PC-3 (cell line): ENCODE data around the gene LGALS9B. TPM values are rescaled to one million over a fixed set of nuclear protein-coding genes. Genes with fewer than 3 reads are reported as not detected.
"Not testable (repeated sequence)": the region's sequence is repeated elsewhere in the genome, so short reads cannot be mapped to it uniquely, and the experiment has no call there.

ENCODE experiments used
- ATAC-seq: fragments of 200-7000 bp; cut with Tn5 transposase; 2 replicates; pipeline ENCODE4 v1.9.1; 2020; ENCODE audit warnings: mild to moderate bottlenecking, moderate library complexity
- BruUV-seq: library from RNA; stranded (reverse); fragments of 400-500 nt; replicated peaks from 2 replicates; lab custom pipeline; 2021; lab: Mats Ljungman, UMichigan
- CTCF ChIA-PET: fragments of 300-600 bp; sonication (Branson Sonifier 250); formaldehyde crosslinking; loops from one replicate; lab custom pipeline; 2022; ENCODE audit warnings: antibody characterized with exemption; lab: Charles Lee
- POLR2A ChIA-PET: fragments of 300-600 bp; sonication (Branson Sonifier 250); formaldehyde crosslinking; loops from one replicate; lab custom pipeline; 2022; ENCODE audit warnings: antibody characterized with exemption; ENCODE audit not compliant: unreplicated experiment; lab: Charles Lee
- DNase-seq: peaks from one replicate; pipeline ENCODE4 v3.0.0-alpha.2; 2015
- H2AFZ ChIP-seq: fragments of 300-600 bp; sonication (generic); 2 replicates; pipeline ENCODE4 v1.6.0; 2016; ENCODE audit warnings: antibody characterized with exemption, low read length
- H3F3A ChIP-seq: fragments of 300-600 bp; sonication (generic); one replicate; pipeline ENCODE4 v1.6.0; 2017; ENCODE audit warnings: antibody characterized with exemption, low read length, control low read depth, mild to moderate bottlenecking; ENCODE audit not compliant: unreplicated experiment
- H3K27ac ChIP-seq: fragments of 300-600 bp; sonication (generic); 2 replicates; pipeline ENCODE4 v1.5.1; 2016; ENCODE audit warnings: mild to moderate bottlenecking, low read length
- H3K27me3 ChIP-seq: fragments of 300-600 bp; sonication (generic); 2 replicates; pipeline ENCODE4 v1.6.1; 2016; ENCODE audit warnings: low read length, mixed read lengths
- H3K36me3 ChIP-seq: fragments of 300-600 bp; sonication (generic); 2 replicates; pipeline ENCODE4 v1.6.1; 2016; ENCODE audit warnings: low read depth, mixed run types, low read length, mixed read lengths
- H3K4me1 ChIP-seq: fragments of 300-600 bp; sonication (generic); 2 replicates; pipeline ENCODE4 v1.5.1; 2016; ENCODE audit warnings: low read length; ENCODE audit not compliant: insufficient read depth
- H3K4me2 ChIP-seq: fragments of 300-600 bp; sonication (generic); 2 replicates; pipeline ENCODE4 v1.6.0; 2016; ENCODE audit warnings: low read length
- H3K4me3 ChIP-seq: fragments of 300-600 bp; sonication (generic); 2 replicates; pipeline ENCODE4 v1.5.1; 2016; ENCODE audit warnings: mild to moderate bottlenecking, low read length, mixed read lengths
- H3K79me2 ChIP-seq: fragments of 300-600 bp; sonication (generic); 2 replicates; pipeline ENCODE4 v1.6.1; 2017; ENCODE audit warnings: low read length, mixed read lengths
- H3K9ac ChIP-seq: fragments of 300-600 bp; sonication (generic); 2 replicates; pipeline ENCODE4 v1.6.0; 2016; ENCODE audit warnings: mild to moderate bottlenecking, low read length
- H3K9me2 ChIP-seq: fragments of 300-600 bp; sonication (generic); replicated peaks from 2 replicates; pipeline ENCODE4 v1.6.1; 2016; ENCODE audit warnings: mixed run types, low read length, mixed read lengths
- H3K9me3 ChIP-seq: fragments of 300-600 bp; sonication (generic); 2 replicates; pipeline ENCODE4 v1.6.1; 2016; ENCODE audit warnings: low read length, mixed read lengths
- H4K20me1 ChIP-seq: fragments of 300-600 bp; sonication (generic); 2 replicates; pipeline ENCODE4 v1.6.1; 2016; ENCODE audit warnings: low read length, mixed read lengths
- intact Hi-C: fragments of 100-400 bp; cut with micrococcal nuclease; formaldehyde crosslinking; loops from 2 replicates; pipeline ENCODE4 v1.9.0; 2023
- total RNA-seq: library from RNA; depleted of rRNA; stranded (reverse); fragments of >200 nt; gene quantifications from 2 replicates; pipeline ENCODE4 v1.2.3, GENCODE V29; 2014; rRNA removed

Gene LGALS9B
- total RNA-seq, 1 experiment from 2014 or later: not detected

DNA sequence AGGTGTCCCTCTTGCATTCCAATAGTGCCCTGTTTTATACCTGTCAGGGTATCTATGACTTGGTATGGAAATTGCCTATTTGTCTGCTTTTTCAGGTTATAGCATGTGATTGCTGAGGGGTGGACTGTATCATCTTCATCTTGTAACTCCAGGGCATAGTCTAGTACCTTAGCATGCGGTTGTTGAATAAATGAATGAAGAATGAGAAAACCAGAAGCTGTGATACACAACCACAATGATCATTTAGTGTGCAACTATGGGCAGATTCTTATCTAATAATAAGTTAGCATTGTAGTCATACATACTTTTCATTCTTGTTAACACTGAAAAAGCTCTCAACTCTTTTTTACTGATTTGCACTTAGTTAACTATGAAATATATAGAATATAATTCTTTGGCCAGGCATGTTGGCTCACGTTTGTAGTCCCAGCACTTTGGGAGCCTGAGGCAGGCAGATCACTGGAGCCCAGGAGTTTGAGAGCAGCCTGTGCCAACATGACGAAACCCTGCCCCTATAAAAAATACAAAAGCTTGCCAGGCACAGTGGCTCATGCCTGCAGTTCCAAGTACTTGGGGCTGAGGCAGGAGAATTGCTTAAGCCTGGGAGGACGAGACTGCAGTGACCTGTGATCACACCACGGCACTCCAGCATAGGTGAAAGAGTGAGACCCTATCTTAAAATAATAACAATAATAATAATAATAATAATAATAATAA is 65.9 kb downstream of the LGALS9B start:
- H3K9me2 ChIP-seq, H3K4me1 ChIP-seq, BruUV-seq, H3K4me3 ChIP-seq, ATAC-seq, H3K27me3 ChIP-seq, DNase-seq, H3K4me2 ChIP-seq, POLR2A ChIA-PET, intact Hi-C loops, H2AFZ ChIP-seq, H3F3A ChIP-seq, H3K36me3 ChIP-seq, H3K9me3 ChIP-seq, H3K9ac ChIP-seq, CTCF ChIA-PET, H4K20me1 ChIP-seq, H3K27ac ChIP-seq, H3K79me2 ChIP-seq: not testable (repeated sequence)

DNA sequence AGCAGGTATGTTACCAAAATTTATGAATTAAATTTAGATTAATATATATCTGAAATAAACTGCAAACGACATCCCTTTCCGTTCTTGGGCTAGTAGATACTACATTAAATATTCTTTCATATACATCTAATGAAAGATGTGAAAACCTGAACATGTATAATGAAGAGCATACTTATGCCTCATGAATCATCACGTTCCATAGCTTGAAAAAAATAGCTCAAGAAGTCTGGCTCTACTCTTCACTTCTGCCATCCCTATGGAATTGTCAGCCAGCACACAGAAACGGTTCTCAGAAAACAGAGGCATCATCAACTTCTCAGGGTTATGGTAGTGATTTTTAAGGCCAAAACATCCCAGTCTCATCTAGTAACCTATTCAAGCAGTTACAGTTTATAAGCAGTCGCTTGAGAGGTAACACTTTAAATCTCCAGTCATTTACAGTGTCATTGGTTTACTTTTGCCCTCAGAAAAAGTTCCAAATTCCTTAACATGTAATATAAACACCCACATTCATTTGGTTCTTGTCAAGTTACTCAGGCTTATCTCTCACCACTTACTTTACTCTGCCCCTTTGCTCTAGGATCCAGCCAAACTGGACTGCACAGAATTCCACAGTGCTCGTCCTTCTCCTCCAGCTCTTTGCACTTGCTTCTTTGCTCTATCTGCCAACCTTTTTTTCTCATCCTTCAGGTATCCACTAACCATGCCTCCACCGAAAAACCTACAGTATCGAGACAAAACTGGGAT is 66.6 kb downstream of the LGALS9B start:
- ATAC-seq, H3F3A ChIP-seq, POLR2A ChIA-PET, CTCF ChIA-PET, H3K27me3 ChIP-seq, H2AFZ ChIP-seq, H3K27ac ChIP-seq, H3K4me1 ChIP-seq, H3K9me2 ChIP-seq, H3K9me3 ChIP-seq, intact Hi-C loops, H3K36me3 ChIP-seq, H3K4me3 ChIP-seq, H3K4me2 ChIP-seq, DNase-seq, H4K20me1 ChIP-seq, BruUV-seq, H3K79me2 ChIP-seq, H3K9ac ChIP-seq: not testable (repeated sequence)

Other genes with a start within 250 kb of the LGALS9B start
- gene CDRT15L2, start 112.2 kb upstream of the LGALS9B start, total RNA-seq: not detected in 2 replicates